GM12878 (cell line): Measurements from ENCODE around the gene ARHGEF7. TPM values are rescaled to one million over a fixed set of nuclear protein-coding genes. Genes with fewer than 3 reads are reported as not detected.

Experiments used
- BCL11A ChIP-seq: IDR thresholded peaks from 2 replicates; pipeline ENCODE4 v1.6.1; 2011; ENCODE audit warnings: low read depth, low read length
- BHLHE40 ChIP-seq, 2 experiments: fragments of 450-650 bp in 1 of 2; IDR thresholded peaks; 2 replicates each; pipeline ENCODE4 v1.6.1; 2011 to 2017; ENCODE audit warnings: low read depth in 2 of 2, borderline replicate concordance in 1 of 2, improper control_type of control experiment in 1 of 2, low read length in 1 of 2, mild to moderate bottlenecking in 1 of 2
- BRCA1 ChIP-seq: IDR thresholded peaks from 2 replicates; pipeline ENCODE4 v1.6.1; 2011; ENCODE audit warnings: low read depth, low read length, improper control_type of control experiment
- CREB1 ChIP-seq: IDR thresholded peaks from 2 replicates; pipeline ENCODE4 v1.6.1; 2012; ENCODE audit warnings: low read depth, mild to moderate bottlenecking, inconsistent platforms
- CREM ChIP-seq: IDR thresholded peaks from 2 replicates; pipeline ENCODE4 v1.6.1; 2014; ENCODE audit warnings: antibody characterized with exemption, low read depth
- DPF2 ChIP-seq: fragments of 450-650 bp; IDR thresholded peaks from 2 replicates; pipeline ENCODE4 v1.6.1; 2017; ENCODE audit warnings: mild to moderate bottlenecking
- ETV6 ChIP-seq, 2 experiments: fragments of 450-650 bp in 1 of 2; IDR thresholded peaks in 1 of 2; conservative IDR thresholded peaks in 1 of 2; 2 replicates each; pipeline ENCODE4 v1.6.1; 2014; ENCODE audit warnings: antibody characterized with exemption in 1 of 2, borderline replicate concordance in 1 of 2, low read depth in 1 of 2, mild to moderate bottlenecking in 1 of 2, moderate library complexity in 1 of 2
- FOXM1 ChIP-seq: IDR thresholded peaks from 2 replicates; pipeline ENCODE4 v1.6.1; 2012; ENCODE audit warnings: low read depth, mild to moderate bottlenecking, inconsistent platforms, low read length, moderate library complexity
- GABPA ChIP-seq: IDR thresholded peaks from 2 replicates; pipeline ENCODE4 v1.6.1; 2014; ENCODE audit warnings: antibody characterized with exemption, low read depth, mild to moderate bottlenecking, inconsistent platforms
- IKZF1 ChIP-seq: fragments of 450-650 bp; conservative IDR thresholded peaks from 2 replicates; pipeline ENCODE4 v1.6.1; 2017; ENCODE audit warnings: antibody characterized with exemption, mild to moderate bottlenecking
- IRF4 ChIP-seq: IDR thresholded peaks from 2 replicates; pipeline ENCODE4 v1.6.1; 2011; ENCODE audit warnings: low read depth, low read length
- JUNB ChIP-seq: IDR thresholded peaks from 2 replicates; pipeline ENCODE4 v1.6.1; 2016; ENCODE audit warnings: antibody characterized with exemption, mild to moderate bottlenecking
- KLF5 ChIP-seq: fragments of 450-650 bp; IDR thresholded peaks from 2 replicates; pipeline ENCODE4 v1.6.1; 2014; ENCODE audit warnings: mild to moderate bottlenecking; ENCODE audit not compliant: partially characterized antibody
- MTA2 ChIP-seq: fragments of 450-650 bp; IDR thresholded peaks from 2 replicates; pipeline ENCODE4 v1.6.1; 2016; ENCODE audit warnings: low read depth, mild to moderate bottlenecking, moderate library complexity
- POLR2A ChIP-seq: IDR thresholded peaks from 2 replicates; pipeline ENCODE4 v1.6.1; 2011; ENCODE audit warnings: low read depth, mild to moderate bottlenecking, low read length
- RELB ChIP-seq: fragments of 450-650 bp; IDR thresholded peaks from 2 replicates; pipeline ENCODE4 v1.6.1; 2017; ENCODE audit warnings: low read depth, mild to moderate bottlenecking, moderate library complexity
- RUNX3 ChIP-seq: IDR thresholded peaks from 2 replicates; pipeline ENCODE4 v1.6.1; 2012; ENCODE audit warnings: low read length, inconsistent platforms
- SPI1 ChIP-seq: IDR thresholded peaks from 2 replicates; pipeline ENCODE4 v1.6.1; 2011; ENCODE audit warnings: low read depth, mild to moderate bottlenecking, low read length, moderate library complexity, borderline replicate concordance; ENCODE audit not compliant: insufficient read depth
- ZNF207 ChIP-seq: fragments of 450-650 bp; IDR thresholded peaks from 2 replicates; pipeline ENCODE4 v1.6.1; 2014; ENCODE audit warnings: antibody characterized with exemption, mild to moderate bottlenecking, borderline replicate concordance
- ZZZ3 ChIP-seq: IDR thresholded peaks from 2 replicates; pipeline ENCODE4 v1.6.1; 2011; ENCODE audit warnings: low read depth; ENCODE audit not compliant: control insufficient read depth, insufficient read length
- polyA plus RNA-seq, 11 experiments: library from polyadenylated mRNA; depleted of rRNA in 4 of 11; unstranded in 6 of 11; stranded (reverse) in 5 of 11; fragments of >200 nt; fragmentation: Nextera tagmentation in 4 of 11; fragmentation: Illumina TruSeq in 1 of 11; extraction: Ambion mirVana in 4 of 11; extraction: Trizol in 1 of 11; gene quantifications; 1 replicate in 1 of 11; 2 replicates in 10 of 11; pipeline versions ENCODE4 v1.2.1 to v1.2.3, GENCODE V29; 2011 to 2016; ENCODE audit warnings: inconsistent platforms in 2 of 11, missing spikeins in 2 of 11, low read depth in 1 of 11
- total RNA-seq, 4 experiments: library from RNA; depleted of rRNA in 3 of 4; stranded (reverse); fragments of >200 nt in 3 of 4; fragmentation: Illumina TruSeq in 1 of 4; extraction: Trizol in 1 of 4; gene quantifications; 2 replicates each; pipeline versions ENCODE4 v1.2.1 to v1.2.3, GENCODE V29; 2013 to 2021
- TF ChIP-seq, protein P1 (sequence below): fragments of 450-650 bp; formaldehyde crosslinking; IDR thresholded peaks from 2 replicates; pipeline ENCODE4 v1.4.0; 2022; ENCODE audit warnings: mild to moderate bottlenecking, moderate library complexity
- TF ChIP-seq, protein P2 (sequence below): IDR thresholded peaks from 2 replicates; pipeline ENCODE4 v1.6.1; 2012; ENCODE audit warnings: low read depth, low read length, improper control_type of control experiment
- TF ChIP-seq, protein P3 (sequence below): fragments of 450-650 bp; IDR thresholded peaks from 2 replicates; pipeline ENCODE4 v1.6.1; 2016; ENCODE audit warnings: mild to moderate bottlenecking

ARHGEF7 gene
- total and polyA plus RNA-seq, 10 of the 15 experiments (the other 5 are each of a cell fraction or from before 2014, with no cell fraction given): 4.7 to 65.5 (median 36.6) TPM

GRCh38 chr13:111129465-111130115 is 14.5 kb downstream of the ARHGEF7 start (continued):
- TF ChIP-seq ETV6 (conservative IDR thresholded peaks at IDR 0.05 in 1 of 2, IDR thresholded peaks at IDR 0.05 in 1 of 2; ENCODE audit: borderline replicate concordance in 1 of 2, low read depth in 1 of 2) (peak in 1 of 2 experiments; percentile 69; a peak in 2 of 4 replicates), ZZZ3 (no peak), GABPA (no peak), BCL11A (peak; percentile 65; the same call in 1 of the 2 replicates), JUNB (peak; percentile 89), BHLHE40 (IDR thresholded peaks at IDR 0.05; ENCODE audit: borderline replicate concordance in 1 of 2, low read depth in 2 of 2, low read length in 1 of 2) (0 out of 4 replicates have a peak, but pooled peaks of 1 of the 2 experiments have one; percentile 13), KLF5 (no peak), RUNX3 (peak; percentile 84), DPF2 (0 out of 2 replicates have a peak, but pooled peaks have one; percentile 22), CREM (peak; percentile 49; the same call in 1 of the 2 replicates), FOXM1 (peak; percentile 51; the same call in 1 of the 2 replicates), CREB1 (peak; percentile 57), SPI1 (peak; percentile 93), IKZF1 (no peak), RELB (peak; percentile 36; the same call in 1 of the 2 replicates), BRCA1 (no peak), ZNF207 (no peak), MTA2 (peak; percentile 57), IRF4 (peak; percentile 94), POLR2A (no peak)
- TF ChIP-seq, protein P1, sequence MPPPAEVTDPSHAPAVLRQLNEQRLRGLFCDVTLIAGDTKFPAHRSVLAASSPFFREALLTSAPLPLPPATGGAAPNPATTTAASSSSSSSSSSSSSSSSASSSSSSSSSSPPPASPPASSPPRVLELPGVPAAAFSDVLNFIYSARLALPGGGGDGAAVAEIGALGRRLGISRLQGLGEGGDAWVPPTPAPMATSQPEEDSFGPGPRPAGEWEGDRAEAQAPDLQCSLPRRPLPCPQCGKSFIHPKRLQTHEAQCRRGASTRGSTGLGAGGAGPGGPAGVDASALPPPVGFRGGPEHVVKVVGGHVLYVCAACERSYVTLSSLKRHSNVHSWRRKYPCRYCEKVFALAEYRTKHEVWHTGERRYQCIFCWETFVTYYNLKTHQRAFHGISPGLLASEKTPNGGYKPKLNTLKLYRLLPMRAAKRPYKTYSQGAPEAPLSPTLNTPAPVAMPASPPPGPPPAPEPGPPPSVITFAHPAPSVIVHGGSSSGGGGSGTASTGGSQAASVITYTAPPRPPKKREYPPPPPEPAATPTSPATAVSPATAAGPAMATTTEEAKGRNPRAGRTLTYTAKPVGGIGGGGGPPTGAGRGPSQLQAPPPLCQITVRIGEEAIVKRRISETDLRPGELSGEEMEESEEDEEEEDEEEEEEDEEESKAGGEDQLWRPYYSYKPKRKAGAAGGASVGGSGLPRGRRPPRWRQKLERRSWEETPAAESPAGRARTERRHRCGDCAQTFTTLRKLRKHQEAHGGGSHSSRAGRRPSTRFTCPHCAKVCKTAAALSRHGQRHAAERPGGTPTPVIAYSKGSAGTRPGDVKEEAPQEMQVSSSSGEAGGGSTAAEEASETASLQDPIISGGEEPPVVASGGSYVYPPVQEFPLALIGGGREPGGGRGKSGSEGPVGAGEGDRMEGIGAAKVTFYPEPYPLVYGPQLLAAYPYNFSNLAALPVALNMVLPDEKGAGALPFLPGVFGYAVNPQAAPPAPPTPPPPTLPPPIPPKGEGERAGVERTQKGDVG (CRISPR knock-in tag): no peak
- TF ChIP-seq, protein P2, sequence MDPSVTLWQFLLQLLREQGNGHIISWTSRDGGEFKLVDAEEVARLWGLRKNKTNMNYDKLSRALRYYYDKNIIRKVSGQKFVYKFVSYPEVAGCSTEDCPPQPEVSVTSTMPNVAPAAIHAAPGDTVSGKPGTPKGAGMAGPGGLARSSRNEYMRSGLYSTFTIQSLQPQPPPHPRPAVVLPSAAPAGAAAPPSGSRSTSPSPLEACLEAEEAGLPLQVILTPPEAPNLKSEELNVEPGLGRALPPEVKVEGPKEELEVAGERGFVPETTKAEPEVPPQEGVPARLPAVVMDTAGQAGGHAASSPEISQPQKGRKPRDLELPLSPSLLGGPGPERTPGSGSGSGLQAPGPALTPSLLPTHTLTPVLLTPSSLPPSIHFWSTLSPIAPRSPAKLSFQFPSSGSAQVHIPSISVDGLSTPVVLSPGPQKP: no peak
- TF ChIP-seq, protein P3, sequence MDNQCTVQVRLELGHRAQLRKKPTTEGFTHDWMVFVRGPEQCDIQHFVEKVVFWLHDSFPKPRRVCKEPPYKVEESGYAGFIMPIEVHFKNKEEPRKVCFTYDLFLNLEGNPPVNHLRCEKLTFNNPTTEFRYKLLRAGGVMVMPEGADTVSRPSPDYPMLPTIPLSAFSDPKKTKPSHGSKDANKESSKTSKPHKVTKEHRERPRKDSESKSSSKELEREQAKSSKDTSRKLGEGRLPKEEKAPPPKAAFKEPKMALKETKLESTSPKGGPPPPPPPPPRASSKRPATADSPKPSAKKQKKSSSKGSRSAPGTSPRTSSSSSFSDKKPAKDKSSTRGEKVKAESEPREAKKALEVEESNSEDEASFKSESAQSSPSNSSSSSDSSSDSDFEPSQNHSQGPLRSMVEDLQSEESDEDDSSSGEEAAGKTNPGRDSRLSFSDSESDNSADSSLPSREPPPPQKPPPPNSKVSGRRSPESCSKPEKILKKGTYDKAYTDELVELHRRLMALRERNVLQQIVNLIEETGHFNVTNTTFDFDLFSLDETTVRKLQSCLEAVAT: no peak
